Lower leg skin (tissue), 4 donors: ENCODE results near the gene HPS5. TPM values are rescaled to one million over a fixed set of nuclear protein-coding genes. Genes with fewer than 3 reads are reported as not detected.
"Not testable (repeated sequence)": the region's sequence is repeated elsewhere in the genome, so short reads cannot be mapped to it uniquely, and the experiment has no call there.

ENCODE experiments used
- DNase-seq, 2 donors: peaks; one replicate each; pipeline ENCODE4 v3.0.0-alpha.2; 2019; ENCODE audit warnings: low spot score in 2 of 2
- H3K4me3 ChIP-seq: fragments of 200-600 bp; sonication (generic); 2 replicates; pipeline ENCODE4 v1.5.1; 2017; ENCODE audit warnings: mild to moderate bottlenecking, low read depth; ENCODE audit not compliant: poor library complexity, severe bottlenecking
- CTCF ChIP-seq, 3 donors: fragments of 450-650 bp; IDR thresholded peaks; one replicate each; pipeline ENCODE4 v1.5.1; 2016; ENCODE audit warnings: antibody characterized with exemption in 3 of 3, mild to moderate bottlenecking in 3 of 3, moderate library complexity in 2 of 3
- POLR2A ChIP-seq, 2 donors: fragments of 450-650 bp; IDR thresholded peaks; one replicate each; pipeline ENCODE4 v1.6.1; 2016 to 2017; ENCODE audit warnings: antibody characterized with exemption in 2 of 2, mild to moderate bottlenecking in 1 of 2, moderate library complexity in 1 of 2
- WGBS, 2 donors: methylation state at CpG; one replicate each; pipeline ENCODE4 v1.1.5; 2018; 5-methylcytosine and 5-hydroxymethylcytosine counted together
- intact Hi-C: fragments of 100-400 bp; cut with DNase I; formaldehyde crosslinking; loops from one replicate; pipeline ENCODE4 v1.15.0; 2023; ENCODE audit warnings: low total_unique reads
- total RNA-seq, 4 donors: library from RNA; depleted of rRNA; stranded (reverse); fragments of >200 nt; gene quantifications; one replicate each; pipeline ENCODE4 v1.1.0, GENCODE V29; 2016

HPS5 gene
- total RNA-seq, 4 donors from 2014 or later: 10.0 to 26.4 (median 20.4) TPM

DNA sequence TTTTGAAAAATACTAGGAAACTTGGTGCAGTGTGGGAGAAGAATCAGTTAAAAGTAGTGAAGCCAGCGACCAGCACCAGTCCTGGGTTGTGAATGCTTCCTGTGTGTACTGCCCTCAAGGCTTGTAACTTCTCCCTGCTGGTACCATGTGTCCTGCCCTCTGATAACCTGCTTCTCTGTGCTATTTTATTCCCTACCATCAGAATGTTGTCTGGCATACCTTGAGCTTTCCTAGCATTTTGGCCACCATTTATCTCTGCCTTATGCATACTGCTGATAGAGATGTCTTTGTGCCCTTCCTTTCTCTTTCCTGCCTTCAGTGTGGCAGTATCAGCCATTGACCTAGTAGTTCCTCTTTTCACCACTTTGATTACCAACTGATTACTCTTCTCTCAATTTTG lies 2.4 kb upstream of the HPS5 start:
- intact Hi-C loops: loop anchor here (10.0 kb wide), 1 partner anchor 70 kb away; the partner anchor contains the start of gene LDHA
- DNase-seq: no peak
- H3K4me3 ChIP-seq: no peak overlapping the region
- 38 to 55% methylated on average over 1 of the region's 1 CpG for WGBS, 2 donors
- TF ChIP-seq CTCF (IDR thresholded peaks at IDR 0.05) (no peak), POLR2A (IDR thresholded peaks at IDR 0.05) (no peak)

- 86 to 97% methylated on average over 11 of the region's 11 CpGs for WGBS, 2 donors
- intact Hi-C loops: loop anchor here (10.0 kb wide), 1 partner anchor 71 kb away; the partner anchor contains the start of gene LDHA
- not testable (repeated sequence) for DNase-seq, H3K4me3 ChIP-seq
These were observed 1.9 kb upstream of the HPS5 start for GRCh38 chr11:18323881-18324280.

DNA sequence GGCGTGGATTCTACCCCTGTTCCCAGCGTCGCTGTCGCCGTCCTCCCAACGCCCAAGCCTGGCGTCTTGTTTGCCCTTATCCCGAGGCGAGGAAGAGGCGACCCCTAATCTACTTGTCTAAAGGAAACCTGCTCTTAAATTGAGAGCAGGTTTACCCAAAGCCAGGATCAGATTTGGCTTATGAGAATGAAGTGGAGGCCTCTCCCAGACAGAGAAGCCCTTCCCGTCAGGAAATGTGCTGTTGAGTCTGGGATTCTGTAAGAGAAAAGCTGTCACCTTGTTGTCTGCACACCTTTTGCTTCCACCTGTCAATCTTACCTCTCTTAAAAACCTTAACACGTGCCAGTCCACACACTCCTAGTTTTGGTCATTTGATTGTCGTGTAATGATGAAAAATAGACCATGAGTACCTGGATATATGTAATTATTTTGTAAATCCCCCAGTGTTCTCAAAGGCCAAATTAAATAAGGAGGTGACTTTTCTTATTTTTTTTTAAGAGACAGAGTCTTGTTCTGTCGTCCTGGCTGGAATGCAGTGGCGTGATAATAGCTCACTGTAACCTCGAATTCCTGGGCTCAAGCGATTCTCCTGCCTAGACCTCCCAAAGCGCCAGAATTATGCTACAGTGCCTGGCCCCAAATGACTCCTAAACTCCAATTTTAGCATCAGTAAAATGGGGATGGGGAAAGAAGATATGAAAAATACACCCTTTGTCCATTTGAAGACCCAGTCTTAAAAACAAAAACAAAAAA lies 1.1 kb upstream of the HPS5 start:
- WGBS, 2 donors: 11 to 21% methylated on average over 9 to 14 of the region's 18 CpGs
- H3K4me3 ChIP-seq: peak overlapping the region; percentile 47
- intact Hi-C loops: loop anchor here (10.0 kb wide), 1 partner anchor 72 kb away; the partner anchor contains the start of gene LDHA
- no peak for DNase-seq
- TF ChIP-seq CTCF (IDR thresholded peaks at IDR 0.05) (no peak), POLR2A (IDR thresholded peaks at IDR 0.05) (no peak)

- intact Hi-C loops: loop anchor here (10.0 kb wide), 1 partner anchor 73 kb away; the partner anchor contains the start of gene LDHA
- WGBS, 2 donors: 4 to 6% methylated on average over 4 of the region's 4 CpGs
- H3K4me3 ChIP-seq: peak overlapping the region; percentile 47
- TF ChIP-seq CTCF (IDR thresholded peaks at IDR 0.05) (no peak), POLR2A (IDR thresholded peaks at IDR 0.05) (no peak)
- no peak for DNase-seq
These were observed 367 bp downstream of the HPS5 start for GRCh38 chr11:18321578-18321968.

- no peak for TF ChIP-seq CTCF (IDR thresholded peaks at IDR 0.05)
- TF ChIP-seq POLR2A (IDR thresholded peaks at IDR 0.05): no peak
- intact Hi-C loops: loop anchor here (10.0 kb wide), 1 partner anchor 74 kb away; the partner anchor contains the start of gene LDHA
- DNase-seq: no peak
- H3K4me3 ChIP-seq: no peak overlapping the region
These were observed 1.3 kb downstream of the HPS5 start for GRCh38 chr11:18320617-18321016.

DNA sequence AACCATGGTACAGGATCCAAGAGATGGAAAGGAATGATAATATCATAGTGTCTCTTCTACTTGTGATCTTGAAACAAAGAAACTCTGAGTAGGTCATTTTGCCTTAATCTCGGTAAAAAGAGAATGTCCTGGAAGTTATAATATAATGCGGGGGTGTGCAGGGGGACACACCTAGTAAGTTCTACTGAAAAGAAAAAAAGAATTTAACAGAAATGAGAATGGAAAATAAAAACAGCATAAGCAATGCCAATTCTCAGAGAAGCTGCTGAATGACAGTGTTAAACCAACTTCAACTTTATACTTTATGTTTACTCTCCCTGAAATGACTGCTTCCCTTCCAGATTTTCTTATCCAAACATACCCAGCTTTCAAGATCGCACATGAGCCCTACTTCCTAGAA lies 2.0 kb downstream of the HPS5 start:
- no peak overlapping the region for H3K4me3 ChIP-seq
- intact Hi-C loops: loop anchor here (10.0 kb wide), 1 partner anchor 75 kb away; the partner anchor contains the start of gene LDHA
- no peak for TF ChIP-seq POLR2A (IDR thresholded peaks at IDR 0.05)
- no peak for DNase-seq
- WGBS, 2 donors: 82 to 85% methylated on average over 3 of the region's 3 CpGs
